K562 (cell line): ENCODE data around the gene ZNF805. TPM values are rescaled to one million over a fixed set of nuclear protein-coding genes. Genes with fewer than 3 reads are reported as not detected.

ENCODE experiments used
- ATAC-seq: fragments of 200-7000 bp; cut with Tn5 transposase; 3 replicates; pipeline ENCODE4 v1.9.1; 2020; ENCODE audit warnings: moderate library complexity
- BruUV-seq: library from RNA; stranded (reverse); fragments of 400-500 nt; replicated peaks from 2 replicates; lab custom pipeline; 2021; lab: Mats Ljungman, UMichigan
- CTCF ChIA-PET: fragments of 300-600 bp; formaldehyde crosslinking; extraction: SDS; loops from one replicate; lab custom pipeline; 2021; ENCODE audit warnings: low intra/inter-chr PET ratio; lab: Yijun Ruan, JAX
- POLR2A ChIA-PET: fragments of 300-600, 350-650 bp; sonication (Branson Sonifier 250); formaldehyde crosslinking; extraction: SDS; loops from one replicate; lab custom pipeline; 2021; ENCODE audit warnings: antibody characterized with exemption, inconsistent platforms; lab: Yijun Ruan, JAX
- DNase-seq, 4 experiments: peaks; one replicate each; pipeline versions ENCODE4 v3.0.0 to v3.0.0-alpha.2; 2011 to 2018; ENCODE audit warnings: low spot score in 3 of 4, mixed read lengths in 3 of 4; ENCODE audit errors: extremely low read depth in 1 of 4
- FAIRE-seq: peaks from 2 replicates; lab custom pipeline; 2011; peaks lifted over from hg19 to GRCh38; lab: Jason Lieb, UNC
- H2AFZ ChIP-seq: 2 replicates; pipeline ENCODE4 v1.6.0; 2011; ENCODE audit warnings: low read depth, low read length, control low read depth, inconsistent platforms
- H3K27ac ChIP-seq: fragments of 200-600 bp; 3 replicates; pipeline ENCODE4 v1.8.0; 2011; ENCODE audit warnings: low read depth, mild to moderate bottlenecking, control low read depth, inconsistent platforms, low read length, moderate library complexity, mixed read lengths; ENCODE audit errors: extremely low read depth
- H3K27me3 ChIP-seq, 2 experiments: fragments of 300-600 bp in 1 of 2; 2 replicates in 1 of 2; 3 replicates in 1 of 2; pipeline versions ENCODE4 v1.6.0 to v1.8.0; 2011; ENCODE audit warnings: inconsistent platforms in 2 of 2, low read length in 2 of 2, mild to moderate bottlenecking in 1 of 2, mixed read lengths in 1 of 2, moderate library complexity in 1 of 2; ENCODE audit not compliant: control insufficient read depth in 2 of 2, insufficient read depth in 2 of 2
- H3K36me3 ChIP-seq: fragments of 300-600 bp; 3 replicates; pipeline ENCODE4 v1.8.0; 2011; ENCODE audit warnings: mild to moderate bottlenecking, low read length, inconsistent platforms; ENCODE audit not compliant: control insufficient read depth, insufficient read depth
- H3K4me1 ChIP-seq, 2 experiments: fragments of 200-600 bp in 1 of 2; replicated peaks in 1 of 2; 2 replicates in 1 of 2; 3 replicates in 1 of 2; pipeline versions ENCODE4 v1.5.1 to v1.8.0; 2011; ENCODE audit warnings: inconsistent platforms in 2 of 2, low read length in 2 of 2, mild to moderate bottlenecking in 1 of 2, mixed read lengths in 1 of 2, moderate library complexity in 1 of 2; ENCODE audit not compliant: control insufficient read depth in 2 of 2, insufficient read depth in 2 of 2
- H3K4me2 ChIP-seq: 2 replicates; pipeline ENCODE4 v1.6.1; 2011; ENCODE audit warnings: low read length, control low read depth, inconsistent platforms, mixed read lengths; ENCODE audit not compliant: insufficient read depth
- H3K4me3 ChIP-seq: fragments of 200-600 bp; sonication (generic), shearing (Covaris generic); 2 replicates; pipeline ENCODE4 v1.5.1; 2016; ENCODE audit warnings: control low read depth, inconsistent platforms
- H3K79me2 ChIP-seq: fragments of 200-600 bp; 3 replicates; pipeline ENCODE4 v1.8.0; 2011; ENCODE audit warnings: low read length, inconsistent platforms; ENCODE audit not compliant: control insufficient read depth, insufficient read depth
- H3K9ac ChIP-seq, 2 experiments: 2 replicates each; pipeline versions ENCODE4 v1.6.0 to v1.6.1; 2011; ENCODE audit warnings: low read depth in 2 of 2, low read length in 2 of 2, control low read depth in 1 of 2, inconsistent platforms in 1 of 2, mild to moderate bottlenecking in 1 of 2, mixed read lengths in 1 of 2; ENCODE audit not compliant: insufficient read depth in 1 of 2
- H3K9me1 ChIP-seq: one replicate; pipeline ENCODE4 v1.6.0; 2011; ENCODE audit warnings: inconsistent platforms, mild to moderate bottlenecking, low read length, moderate library complexity; ENCODE audit not compliant: control insufficient read depth, insufficient read depth
- H3K9me3 ChIP-seq: replicated peaks from 2 replicates; pipeline ENCODE4 v1.5.1; 2011; ENCODE audit warnings: low read depth, low read length, inconsistent platforms; ENCODE audit not compliant: control insufficient read depth, insufficient read depth
- H4K20me1 ChIP-seq: replicated peaks from 2 replicates; pipeline ENCODE4 v1.6.1; 2011; ENCODE audit warnings: low read length, inconsistent platforms, mixed read lengths; ENCODE audit not compliant: control insufficient read depth, insufficient read depth
- NFE2L1 ChIP-seq: fragments of 450-650 bp; IDR thresholded peaks from 2 replicates; pipeline ENCODE4 v1.6.1; 2016; ENCODE audit warnings: missing genetic modification characterization, low read depth, mild to moderate bottlenecking, missing compliant biosample characterization, moderate library complexity, borderline replicate concordance
- NFIC ChIP-seq: fragments of 450-650 bp; IDR thresholded peaks from 2 replicates; pipeline ENCODE4 v1.6.1; 2017; ENCODE audit warnings: mild to moderate bottlenecking, inconsistent platforms
- OTX1 ChIP-seq: fragments of 450-650 bp; formaldehyde crosslinking; IDR thresholded peaks from 2 replicates; pipeline ENCODE4 v1.4.0; 2022; ENCODE audit warnings: mild to moderate bottlenecking
- PRPF4 ChIP-seq: fragments of 200-400 bp; formaldehyde crosslinking; IDR thresholded peaks from one replicate; pipeline ENCODE4 v1.6.1; 2017; ENCODE audit warnings: low read length, low read depth, mild to moderate bottlenecking; ENCODE audit not compliant: insufficient read depth, poor library complexity, severe bottlenecking
- SPI1 ChIP-seq: IDR thresholded peaks from 2 replicates; pipeline ENCODE4 v1.6.1; 2011; ENCODE audit warnings: low read depth, low read length, control low read depth, borderline replicate concordance
- ZFX ChIP-seq: sonication (generic); formaldehyde crosslinking; IDR thresholded peaks from 2 replicates; pipeline ENCODE4 v1.8.0; 2022; ENCODE audit warnings: mild to moderate bottlenecking, missing genetic modification reagents, moderate library complexity
- ZNF121 ChIP-seq: sonication (generic); formaldehyde crosslinking; conservative IDR thresholded peaks from 2 replicates; pipeline ENCODE4 v1.8.0; 2022; ENCODE audit warnings: missing genetic modification reagents
- ZNF24 ChIP-seq: fragments of 450-650 bp; IDR thresholded peaks from 2 replicates; pipeline ENCODE4 v1.6.1; 2016
- WGBS: fragments of 100-300 bp; shearing (Covaris generic); methylation state at CpG from one replicate; pipeline ENCODE4 v1.1.6; 2016; ENCODE audit warnings: low coverage, mixed read lengths; ENCODE audit not compliant: insufficient coverage; ENCODE audit errors: missing lambda C conversion rate; 5-methylcytosine and 5-hydroxymethylcytosine counted together
- in situ Hi-C: fragments of 300-500 bp; cut with MboI; formaldehyde crosslinking; loops from 4 replicates; pipeline ENCODE4 v1.15.0; 2018; ENCODE audit warnings: inconsistent platforms, mixed read lengths
- intact Hi-C: fragments of 100-400 bp; cut with micrococcal nuclease; formaldehyde crosslinking; loops from 2 replicates; pipeline ENCODE4 v1.14.2; 2022
- polyA plus RNA-seq, 8 experiments: library from polyadenylated mRNA; depleted of rRNA in 4 of 8; stranded (reverse) in 5 of 8; unstranded in 3 of 8; fragments of >200 nt; fragmentation: Nextera tagmentation in 2 of 8; fragmentation: Illumina TruSeq in 1 of 8; extraction: Ambion mirVana in 2 of 8; extraction: Trizol in 1 of 8; gene quantifications; 2 replicates each; pipeline versions ENCODE4 v1.2.1 to v1.2.3, GENCODE V29; 2011 to 2014; ENCODE audit warnings: inconsistent platforms in 1 of 8, missing spikeins in 1 of 8
- total RNA-seq, 7 experiments: library from RNA; depleted of rRNA in 6 of 7; stranded (reverse); fragments of >200 nt in 6 of 7; fragmentation: Illumina TruSeq in 2 of 7; extraction: Trizol in 2 of 7; gene quantifications; 2 replicates each; pipeline versions ENCODE4 v1.2.1 to v1.2.3, GENCODE V29; 2011 to 2021; ENCODE audit warnings: low replicate concordance in 1 of 7
- TF ChIP-seq, protein P1 (sequence below): fragments of 450-650 bp; IDR thresholded peaks from 2 replicates; pipeline ENCODE4 v1.6.1; 2017; ENCODE audit warnings: mild to moderate bottlenecking, moderate library complexity
- TF ChIP-seq, protein P2 (sequence below): IDR thresholded peaks from 3 replicates; pipeline ENCODE4 v1.6.1; 2011; ENCODE audit warnings: borderline replicate concordance, mild to moderate bottlenecking; ENCODE audit not compliant: insufficient read length, insufficient read depth

Gene ZNF805
- total and polyA plus RNA-seq, 9 of the 15 experiments (the other 6 are each of a cell fraction or from before 2014, with no cell fraction given), result 0.32 to 6.7 (median 3.9) TPM

DNA sequence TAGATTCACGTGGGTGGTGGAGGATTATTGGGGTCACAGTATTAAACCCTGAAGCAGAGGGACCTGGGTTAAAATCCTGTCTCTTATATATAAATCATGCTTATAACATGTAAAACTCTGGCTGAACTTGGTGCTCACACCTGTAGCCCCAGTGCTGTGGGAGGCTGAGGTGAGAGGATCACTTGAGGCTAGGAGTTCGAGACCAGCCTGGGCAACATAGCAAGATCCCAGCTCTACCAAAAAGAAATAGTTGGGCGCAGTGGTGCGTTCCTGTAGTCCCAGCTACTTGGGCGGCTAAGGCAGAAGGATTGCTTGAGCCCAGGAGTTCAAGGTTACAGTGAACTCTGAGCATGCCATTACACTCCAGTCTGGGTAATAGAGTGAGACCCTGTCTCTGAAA, 2.4 kb downstream of the ZNF805 start:
- no peak for TF ChIP-seq NFE2L1 (tag)
- peak; percentile 32; the same call in 1 of the 2 replicates for TF ChIP-seq ZNF121 (CRISPR knock-in tag)
- in situ Hi-C loops, result no loop called here
- H3K9me3 ChIP-seq, result peaks cover 4% of the 10 kb centered on the region; the same call in 1 of the 2 replicates
- FAIRE-seq, result no peak
- no peak for ATAC-seq
- WGBS, result 81% methylated on average over 5 of the region's 5 CpGs
- H3K4me2 ChIP-seq, result no peak overlapping the region
- no peak overlapping the region for H3K9ac ChIP-seq
- POLR2A ChIA-PET, result no interaction called here
- no peaks in the 10 kb centered on the region for H4K20me1 ChIP-seq
- CTCF ChIA-PET, result no interaction called here
- peaks cover 24% of the 10 kb centered on the region; the same call in 2 of the 3 replicates for H3K36me3 ChIP-seq
- no peaks in the 10 kb centered on the region for H3K9me1 ChIP-seq
- DNase-seq, result no peak
- H3K27me3 ChIP-seq, result no peaks in the 10 kb centered on the region
- no peak overlapping the region for H2AFZ ChIP-seq
- H3K79me2 ChIP-seq, result peaks cover 26% of the 10 kb centered on the region
- H3K4me1 ChIP-seq, result peaks cover 7 to 10% of the 10 kb centered on the region in 2 experiments; a peak in 4 of 5 replicates
- BruUV-seq, result no TSS peak
- intact Hi-C loops, result loop anchor here (5.0 kb wide), 1 partner anchor 39 kb away; the partner anchor contains the start of gene ZNF460
- no peak overlapping the region for H3K27ac ChIP-seq
- no peak overlapping the region for H3K4me3 ChIP-seq

DNA sequence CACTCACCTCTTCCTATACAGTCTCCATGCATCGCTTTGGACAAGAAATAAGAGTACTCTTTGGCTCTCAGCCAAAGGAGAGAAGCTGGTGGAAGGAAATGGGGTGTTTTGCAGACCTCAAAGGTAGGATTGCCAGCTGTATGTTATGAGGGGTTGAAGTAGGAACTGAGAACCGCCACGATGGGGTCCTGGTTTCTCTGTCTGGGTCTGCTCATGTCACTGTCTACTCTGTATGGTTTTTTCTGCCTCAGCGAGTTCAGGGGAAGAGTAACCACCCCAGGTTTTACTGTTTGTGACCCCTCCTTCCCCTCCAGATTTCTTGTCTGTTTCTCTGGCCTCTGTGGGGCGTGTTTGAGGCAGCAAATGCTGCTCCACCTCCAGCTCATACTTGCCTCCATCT, 4.1 kb downstream of the ZNF805 start:
- TF ChIP-seq SPI1 (no peak), NFIC (peak; percentile 35), ZFX (CRISPR knock-in tag) (no peak), ZNF24 (no peak), PRPF4 (no peak), OTX1 (no peak)
- TF ChIP-seq, protein P1, sequence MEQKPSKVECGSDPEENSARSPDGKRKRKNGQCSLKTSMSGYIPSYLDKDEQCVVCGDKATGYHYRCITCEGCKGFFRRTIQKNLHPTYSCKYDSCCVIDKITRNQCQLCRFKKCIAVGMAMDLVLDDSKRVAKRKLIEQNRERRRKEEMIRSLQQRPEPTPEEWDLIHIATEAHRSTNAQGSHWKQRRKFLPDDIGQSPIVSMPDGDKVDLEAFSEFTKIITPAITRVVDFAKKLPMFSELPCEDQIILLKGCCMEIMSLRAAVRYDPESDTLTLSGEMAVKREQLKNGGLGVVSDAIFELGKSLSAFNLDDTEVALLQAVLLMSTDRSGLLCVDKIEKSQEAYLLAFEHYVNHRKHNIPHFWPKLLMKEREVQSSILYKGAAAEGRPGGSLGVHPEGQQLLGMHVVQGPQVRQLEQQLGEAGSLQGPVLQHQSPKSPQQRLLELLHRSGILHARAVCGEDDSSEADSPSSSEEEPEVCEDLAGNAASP, result no peak
- TF ChIP-seq, protein P2, sequence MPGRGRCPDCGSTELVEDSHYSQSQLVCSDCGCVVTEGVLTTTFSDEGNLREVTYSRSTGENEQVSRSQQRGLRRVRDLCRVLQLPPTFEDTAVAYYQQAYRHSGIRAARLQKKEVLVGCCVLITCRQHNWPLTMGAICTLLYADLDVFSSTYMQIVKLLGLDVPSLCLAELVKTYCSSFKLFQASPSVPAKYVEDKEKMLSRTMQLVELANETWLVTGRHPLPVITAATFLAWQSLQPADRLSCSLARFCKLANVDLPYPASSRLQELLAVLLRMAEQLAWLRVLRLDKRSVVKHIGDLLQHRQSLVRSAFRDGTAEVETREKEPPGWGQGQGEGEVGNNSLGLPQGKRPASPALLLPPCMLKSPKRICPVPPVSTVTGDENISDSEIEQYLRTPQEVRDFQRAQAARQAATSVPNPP, result no peak
- Histone ChIP-seq H3K9ac (no peak overlapping the region), H3K79me2 (peaks cover 26% of the 10 kb centered on the region), H3K27ac (no peak overlapping the region), H3K4me1 (peaks cover 7 to 10% of the 10 kb centered on the region in 2 experiments; a peak in 4 of 5 replicates), H3K36me3 (peaks cover 39% of the 10 kb centered on the region; the same call in 2 of the 3 replicates), H3K9me1 (no peaks in the 10 kb centered on the region), H3K27me3 (no peaks in the 10 kb centered on the region), H3K4me3 (no peak overlapping the region), H3K4me2 (no peak overlapping the region), H2AFZ (no peak overlapping the region), H4K20me1 (no peaks in the 10 kb centered on the region), H3K9me3 (peaks cover 4% of the 10 kb centered on the region; the same call in 1 of the 2 replicates)
- no TSS peak for BruUV-seq
- FAIRE-seq, result no peak
- 86% methylated on average over 5 of the region's 5 CpGs for WGBS
- ChIA-PET POLR2A (interaction anchor here (0.6 kb wide), 1 partner anchor 34 kb away, joined by 3 read pairs; no protein-coding TSS in a partner anchor), CTCF (no interaction called here)
- ATAC-seq, result no peak
- intact Hi-C loops (loop anchor here (5.0 kb wide), 1 partner anchor 38 kb away; the partner anchor contains the start of gene ZNF460), in situ Hi-C loops (no loop called here)
- DNase-seq, result no peak
